GM23338 (cell line): Measurements from ENCODE around the gene EXD3. TPM values are rescaled to one million over a fixed set of nuclear protein-coding genes. Genes with fewer than 3 reads are reported as not detected.

Experiments used
- ATAC-seq: fragments of 200-7000 bp; cut with Tn5 transposase; 3 replicates; pipeline ENCODE4 v1.9.1; 2020
- DNase-seq: peaks from one replicate; pipeline ENCODE4 v3.0.0-alpha.2; 2015; ENCODE audit warnings: low spot score
- H2AFZ ChIP-seq: fragments of 200-600 bp; sonication (generic); 2 replicates; pipeline ENCODE4 v1.8.0; 2016; ENCODE audit warnings: antibody characterized with exemption, mild to moderate bottlenecking, moderate library complexity
- H3F3A ChIP-seq: fragments of 200-600 bp; sonication (generic); replicated peaks from 2 replicates; pipeline ENCODE4 v1.8.0; 2017; ENCODE audit warnings: antibody characterized with exemption, mixed run types, low read depth
- H3K27ac ChIP-seq: fragments of 200-600 bp; sonication (generic); 2 replicates; pipeline ENCODE4 v1.6.1; 2016; ENCODE audit warnings: low read depth
- H3K27me3 ChIP-seq: fragments of 200-600 bp; sonication (generic); 2 replicates; pipeline ENCODE4 v1.8.0; 2016; ENCODE audit warnings: mild to moderate bottlenecking, mixed run types, moderate library complexity; ENCODE audit not compliant: insufficient read depth
- H3K36me3 ChIP-seq: fragments of 200-600 bp; sonication (generic); 2 replicates; pipeline ENCODE4 v1.8.0; 2016; ENCODE audit warnings: mild to moderate bottlenecking; ENCODE audit not compliant: insufficient read depth
- H3K4me1 ChIP-seq: fragments of 200-600 bp; sonication (generic); 2 replicates; pipeline ENCODE4 v1.8.0; 2016; ENCODE audit warnings: mild to moderate bottlenecking, moderate library complexity; ENCODE audit not compliant: insufficient read depth
- H3K4me2 ChIP-seq: fragments of 200-600 bp; sonication (generic); 2 replicates; pipeline ENCODE4 v1.7.1; 2017; ENCODE audit warnings: mixed run types
- H3K4me3 ChIP-seq: fragments of 200-600 bp; sonication (generic); 2 replicates; pipeline ENCODE4 v1.6.1; 2016; ENCODE audit warnings: mixed run types
- H3K79me2 ChIP-seq: fragments of 200-600 bp; sonication (generic); replicated peaks from 2 replicates; pipeline ENCODE4 v1.8.0; 2017; ENCODE audit warnings: mild to moderate bottlenecking; ENCODE audit not compliant: insufficient read depth
- H3K9me2 ChIP-seq: fragments of 200-600 bp; sonication (generic); 2 replicates; pipeline ENCODE4 v1.8.0; 2017; ENCODE audit not compliant: insufficient read depth
- H4K20me1 ChIP-seq: fragments of 200-600 bp; sonication (generic); replicated peaks from 2 replicates; pipeline ENCODE4 v1.8.0; 2017; ENCODE audit warnings: mild to moderate bottlenecking; ENCODE audit not compliant: insufficient read depth
- H3K27ac Mint-ChIP-seq: 2 replicates; pipeline ENCODE4 v1.8.0; 2020; ENCODE audit warnings: inconsistent platforms, mild to moderate bottlenecking, moderate library complexity, mixed read lengths
- H3K27me3 Mint-ChIP-seq: 3 replicates; pipeline ENCODE4 v1.8.0; 2022; ENCODE audit warnings: low read depth, mild to moderate bottlenecking, moderate library complexity, mixed read lengths, inconsistent platforms; ENCODE audit not compliant: insufficient read depth, poor library complexity
- H3K36me3 Mint-ChIP-seq: 3 replicates; pipeline ENCODE4 v1.8.0; 2021; ENCODE audit warnings: low read depth, mild to moderate bottlenecking, inconsistent platforms, moderate library complexity, mixed read lengths
- H3K4me1 Mint-ChIP-seq: 3 replicates; pipeline ENCODE4 v1.8.0; 2020; ENCODE audit warnings: mild to moderate bottlenecking, inconsistent platforms, mixed read lengths
- H3K4me3 Mint-ChIP-seq: 3 replicates; pipeline ENCODE4 v1.8.0; 2021; ENCODE audit warnings: moderate library complexity, mild to moderate bottlenecking, inconsistent platforms, mixed read lengths
- H3K9me3 Mint-ChIP-seq: 3 replicates; pipeline ENCODE4 v1.8.0; 2020; ENCODE audit warnings: moderate library complexity, mild to moderate bottlenecking, inconsistent platforms, mixed read lengths
- CREB1 ChIP-seq: fragments of 250-450 bp; sonication (Bioruptor Pico); IDR thresholded peaks from 2 replicates; pipeline ENCODE4 v1.5.0; 2020; ENCODE audit warnings: low read depth, mild to moderate bottlenecking, moderate library complexity
- CTCF ChIP-seq, 2 experiments: fragments of 200-600 bp in 1 of 2; sonication (generic) in 1 of 2; conservative IDR thresholded peaks; 2 replicates each; pipeline versions ENCODE4 v1.5.1 to v1.6.1; 2016 to 2017; ENCODE audit warnings: antibody characterized with exemption in 2 of 2, low read depth in 2 of 2, mild to moderate bottlenecking in 2 of 2, moderate library complexity in 1 of 2
- EZH2 ChIP-seq: fragments of 200-600 bp; sonication (generic); IDR thresholded peaks from one replicate; pipeline ENCODE4 v1.8.0; 2017; ENCODE audit warnings: antibody characterized with exemption, mild to moderate bottlenecking, low read depth; ENCODE audit not compliant: unreplicated experiment
- EZH2phosphoT487 ChIP-seq: fragments of 200-600 bp; sonication (generic); IDR thresholded peaks from one replicate; pipeline ENCODE4 v1.8.1; 2018; ENCODE audit warnings: antibody characterized with exemption; ENCODE audit not compliant: unreplicated experiment
- JUNB ChIP-seq: IDR thresholded peaks from one replicate; pipeline ENCODE4 v1.6.1; 2016; ENCODE audit warnings: antibody characterized with exemption; ENCODE audit not compliant: unreplicated experiment
- POLR2AphosphoS5 ChIP-seq: IDR thresholded peaks from 2 replicates; pipeline ENCODE4 v1.6.1; 2016; ENCODE audit warnings: antibody characterized with exemption, low read depth
- REST ChIP-seq: IDR thresholded peaks from one replicate; pipeline ENCODE4 v1.6.1; 2018; ENCODE audit warnings: antibody characterized with exemption; ENCODE audit not compliant: unreplicated experiment
- STAT1 ChIP-seq: IDR thresholded peaks from one replicate; pipeline ENCODE4 v1.6.1; 2016; ENCODE audit warnings: antibody characterized with exemption; ENCODE audit not compliant: unreplicated experiment
- ZNF114 ChIP-seq: fragments of 250-450 bp; sonication (Bioruptor Pico); IDR thresholded peaks from 2 replicates; pipeline ENCODE4 v1.5.0; 2020; ENCODE audit warnings: mild to moderate bottlenecking, moderate library complexity
- ZNF331 ChIP-seq: fragments of 250-450 bp; sonication (Bioruptor Pico); IDR thresholded peaks from 2 replicates; pipeline ENCODE4 v1.5.0; 2020; ENCODE audit warnings: low read depth, mild to moderate bottlenecking, moderate library complexity
- polyA plus RNA-seq: library from polyadenylated mRNA; unstranded; fragments of >200 nt; fragmentation: Nextera tagmentation; extraction: Ambion mirVana; gene quantifications from 2 replicates; pipeline ENCODE4 v1.2.1, GENCODE V29; 2016
- total RNA-seq: library from RNA; depleted of rRNA; stranded (reverse); fragments of >200 nt; shearing (Covaris generic); gene quantifications from 2 replicates; pipeline ENCODE4 v1.2.3, GENCODE V29; 2014

Gene EXD3
- total and polyA plus RNA-seq, 2 experiments from 2014 or later = 3.6 to 9.7 TPM

- H3K4me2 ChIP-seq = no peak overlapping the region
- H3K4me1 ChIP-seq = no peaks in the 10 kb centered on the region
- Mint-ChIP-seq H3K36me3 (peaks cover 22% of the 10 kb centered on the region), H3K27ac (no peak overlapping the region), H3K27me3 (peaks cover 7% of the 10 kb centered on the region), H3K4me1 (no peaks in the 10 kb centered on the region), H3K4me3 (no peak overlapping the region), H3K9me3 (peaks cover 59% of the 10 kb centered on the region)
- H3K79me2 ChIP-seq = no peaks in the 10 kb centered on the region
- no peaks in the 10 kb centered on the region for H3F3A ChIP-seq
- H3K9me2 ChIP-seq = no peaks in the 10 kb centered on the region
- no peaks in the 10 kb centered on the region for H3K36me3 ChIP-seq
- no peaks in the 10 kb centered on the region for H4K20me1 ChIP-seq
- TF ChIP-seq ZNF331 (CRISPR knock-in tag) (no peak), POLR2AphosphoS5 (no peak), REST (no peak)
- H3K4me3 ChIP-seq = no peak overlapping the region
- ATAC-seq (no peak), DNase-seq (no peak)
- H3K27me3 ChIP-seq = no peaks in the 10 kb centered on the region
- no peak overlapping the region for H3K27ac ChIP-seq
- H2AFZ ChIP-seq = no peak overlapping the region
Observed at GRCh38 chr9:137354153-137354844, 68.7 kb downstream of the EXD3 start.

- no peak for DNase-seq
- ATAC-seq = no peak
- no peaks in the 10 kb centered on the region for H3K9me2 ChIP-seq
- H3K27me3 Mint-ChIP-seq = peaks cover 7% of the 10 kb centered on the region
- no peak overlapping the region for H3K27ac Mint-ChIP-seq
- H3K27me3 ChIP-seq = no peaks in the 10 kb centered on the region
- H3K36me3 ChIP-seq = no peaks in the 10 kb centered on the region
- H3K79me2 ChIP-seq = no peaks in the 10 kb centered on the region
- no peak overlapping the region for H3K4me3 Mint-ChIP-seq
- no peak overlapping the region for H2AFZ ChIP-seq
- no peaks in the 10 kb centered on the region for H3K4me1 Mint-ChIP-seq
- no peaks in the 10 kb centered on the region for H3F3A ChIP-seq
- H3K4me2 ChIP-seq = no peak overlapping the region
- no peaks in the 10 kb centered on the region for H4K20me1 ChIP-seq
- H3K4me1 ChIP-seq = no peaks in the 10 kb centered on the region
- H3K9me3 Mint-ChIP-seq = peaks cover 59% of the 10 kb centered on the region
- H3K27ac ChIP-seq = no peak overlapping the region
- no peak overlapping the region for H3K4me3 ChIP-seq
- H3K36me3 Mint-ChIP-seq = peaks cover 22% of the 10 kb centered on the region
- TF ChIP-seq JUNB (no peak), STAT1 (no peak), EZH2phosphoT487 (no peak), EZH2 (no peak), CTCF (conservative IDR thresholded peaks at IDR 0.05; ENCODE audit: low read depth in 2 of 2) (no peak), REST (no peak), ZNF114 (CRISPR knock-in tag) (no peak), CREB1 (CRISPR knock-in tag) (no peak), ZNF331 (CRISPR knock-in tag) (no peak)
Observed at GRCh38 chr9:137353223-137354152, 69.5 kb downstream of the EXD3 start.
